Heart right ventricle (tissue), 16 donors: ENCODE measurements around the gene FBLN5. TPM values are rescaled to one million over a fixed set of nuclear protein-coding genes. Genes with fewer than 3 reads are reported as not detected.

ENCODE experiments used
- ATAC-seq, 8 donors: fragments of 200-7000 bp; cut with Tn5 transposase; one replicate each; pipeline ENCODE4 v1.9.1; 2020; ENCODE audit warnings: mild to moderate bottlenecking in 8 of 8, moderate library complexity in 8 of 8, moderate number of reproducible peaks in 1 of 8
- DNase-seq, 2 donors: peaks; one replicate each; pipeline ENCODE4 v3.0.0-alpha.2; 2020
- H3K27ac ChIP-seq, 10 donors: fragments of 200-600 bp; sonication (generic) in 2 of 10; one replicate each; pipeline versions ENCODE4 v1.5.0 to v1.8.0; 2020 to 2022; ENCODE audit warnings: mild to moderate bottlenecking in 3 of 10
- H3K27me3 ChIP-seq, 7 donors: fragments of 200-600 bp; one replicate each; pipeline ENCODE4 v1.8.0; 2021 to 2022; ENCODE audit warnings: mild to moderate bottlenecking in 2 of 7
- H3K36me3 ChIP-seq, 9 donors: fragments of 200-600 bp; sonication (generic) in 1 of 9; one replicate each; pipeline versions ENCODE4 v1.5.0 to v1.8.0; 2020 to 2022; ENCODE audit warnings: mild to moderate bottlenecking in 2 of 9
- H3K4me1 ChIP-seq, 9 donors: fragments of 200-600 bp; sonication (generic) in 1 of 9; one replicate each; pipeline versions ENCODE4 v1.5.0 to v1.8.0; 2020 to 2022; ENCODE audit warnings: mild to moderate bottlenecking in 4 of 9
- H3K4me3 ChIP-seq, 10 donors: fragments of 200-600 bp; sonication (generic) in 2 of 10; one replicate each; pipeline versions ENCODE4 v1.5.0 to v1.8.0; 2020 to 2022; ENCODE audit warnings: mild to moderate bottlenecking in 7 of 10, moderate library complexity in 2 of 10
- H3K9me3 ChIP-seq, 11 donors: fragments of 200-600 bp in 10 of 11; sonication (generic) in 2 of 11; one replicate each; pipeline versions ENCODE4 v1.5.0 to v1.8.0; 2013 to 2022; ENCODE audit warnings: mild to moderate bottlenecking in 2 of 11, control low read depth in 1 of 11, moderate library complexity in 1 of 11
- WGBS, 2 donors: extraction: QIAGEN DNeasy Blood & Tissue Kit; methylation state at CpG; one replicate each; pipeline ENCODE4 v1.1.7; 2013; ENCODE audit warnings: inconsistent platforms in 1 of 2; 5-methylcytosine and 5-hydroxymethylcytosine counted together
- intact Hi-C, 10 donors: fragments of 100-400 bp; cut with DNase I; formaldehyde crosslinking; loops; one replicate each; pipeline versions ENCODE4 v1.11.1 to v1.14.2; 2022
- polyA plus RNA-seq, 2 donors: library from polyadenylated mRNA; stranded (reverse); fragments of 200-250 nt; gene quantifications; one replicate each; pipeline ENCODE4 v1.2.3, GENCODE V29; 2013
- total RNA-seq, 10 donors: library from RNA; stranded (reverse); fragmentation: NEBNext Ultra II Directional in 3 of 10; extraction: Animal tissue kit (Norgen Biotek cat#: 25700) in 3 of 10; gene quantifications; one replicate each; pipeline versions ENCODE4 v1.2.1 to v1.2.4, GENCODE V29; 2021 to 2023
- TF ChIP-seq, protein P1 (sequence below), 9 donors: fragments of 200-600 bp; sonication (generic) in 2 of 9; IDR thresholded peaks; one replicate each; pipeline versions ENCODE4 v1.5.0 to v1.8.0; 2021 to 2022; ENCODE audit warnings: antibody characterized with exemption in 9 of 9, mild to moderate bottlenecking in 5 of 9, moderate library complexity in 1 of 9
- donor health status: Arrhythmogenic right ventricular cardiomyopathy.
- donor health status: ischemic (EF 13 %, LVEDD 7.1; RV severe dilation, severe dysfunction).
- donor health status: healthy with polysubstance abuse.
- donor health status: DM: no; HTN: yes; CAD: no.
- donor health status: DM: no; HTN: no; CAD: no.
- donor health status: ischemic (EF 25% LVEDD 6.9; RV normal size, moderate dysfunction).
- donor health status: ischemic (EF 25% LVEDD 5.7; RV mildly dilated, moderate dysfunction).
- donor health status: healthy.
- donor health status: DM: yes; HTN: yes; CAD: no.
- donor health status: Ischemic cardiomyopathy.
- donor health status: ischemic (EF 35%, LVEDD 5.7; RV mildly dilated, moderate dysfunction).
- donor health status: nonischemic (EF 11% LVEDD 7.7; RV severe dilation, severe dysfunction).
- donor health status: DM: yes; HTN: yes; CAD: no.
- donor health status: PGD.
- donor health status: ischemic (EF 29% LVEDD 5.4; RV normal size, mild dysfunction).
- donor health status: nonischemic (EF 23%, LVEDD 6.1; RV moderate dilation, normal function).

Gene FBLN5
- total and polyA plus RNA-seq, 12 donors: 25.3 to 91.5 (median 41.7) TPM

DNA sequence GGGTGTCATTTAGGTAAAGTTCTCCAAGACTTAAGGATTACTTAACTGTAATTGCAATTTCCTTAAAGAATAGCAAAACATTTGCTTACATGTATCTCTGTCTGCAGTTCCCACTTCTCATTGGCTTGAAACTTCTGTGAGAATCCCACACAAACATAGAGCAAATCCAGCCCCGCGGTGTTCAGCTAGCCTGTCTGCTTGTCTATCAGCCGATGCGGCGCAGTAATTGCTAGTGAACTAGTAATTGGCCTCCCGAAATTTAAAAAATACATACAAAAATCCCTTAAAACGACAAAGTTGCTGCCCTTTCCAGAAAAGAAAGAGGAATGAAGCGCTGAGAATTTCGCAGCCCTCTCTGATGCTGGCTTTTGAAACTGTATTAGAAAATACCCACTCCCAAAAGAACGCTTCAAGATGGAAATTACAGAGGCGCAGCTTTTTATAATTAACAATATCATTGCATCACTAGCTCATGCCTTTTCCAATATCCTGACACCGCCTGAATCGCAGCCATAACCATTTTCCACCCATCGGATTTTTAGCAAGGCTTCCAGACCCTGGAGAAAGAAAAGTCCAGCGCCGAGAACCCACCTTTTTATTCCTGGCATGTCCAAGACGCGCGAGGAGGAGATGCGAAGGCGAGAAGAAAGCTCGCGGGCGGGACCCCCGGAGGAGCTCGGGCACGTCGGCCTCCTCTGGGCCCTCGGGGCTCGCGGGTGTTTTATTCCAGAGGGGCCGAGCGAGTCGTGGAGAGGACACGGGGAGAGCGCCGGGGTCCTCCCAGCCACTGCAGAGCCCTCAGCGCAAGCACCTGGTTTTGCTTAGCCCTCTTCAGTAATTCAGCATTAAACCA, 646 bp downstream of the FBLN5 start:
- ATAC-seq (peak; percentile 32 to 62 (median 36)), DNase-seq (peak in 1 of 2 donors; percentile 31)
- H3K27me3 ChIP-seq: peaks cover 0 to 46% (median 8%) of the 10 kb centered on the region in 7 donors
- TF ChIP-seq, protein P1, sequence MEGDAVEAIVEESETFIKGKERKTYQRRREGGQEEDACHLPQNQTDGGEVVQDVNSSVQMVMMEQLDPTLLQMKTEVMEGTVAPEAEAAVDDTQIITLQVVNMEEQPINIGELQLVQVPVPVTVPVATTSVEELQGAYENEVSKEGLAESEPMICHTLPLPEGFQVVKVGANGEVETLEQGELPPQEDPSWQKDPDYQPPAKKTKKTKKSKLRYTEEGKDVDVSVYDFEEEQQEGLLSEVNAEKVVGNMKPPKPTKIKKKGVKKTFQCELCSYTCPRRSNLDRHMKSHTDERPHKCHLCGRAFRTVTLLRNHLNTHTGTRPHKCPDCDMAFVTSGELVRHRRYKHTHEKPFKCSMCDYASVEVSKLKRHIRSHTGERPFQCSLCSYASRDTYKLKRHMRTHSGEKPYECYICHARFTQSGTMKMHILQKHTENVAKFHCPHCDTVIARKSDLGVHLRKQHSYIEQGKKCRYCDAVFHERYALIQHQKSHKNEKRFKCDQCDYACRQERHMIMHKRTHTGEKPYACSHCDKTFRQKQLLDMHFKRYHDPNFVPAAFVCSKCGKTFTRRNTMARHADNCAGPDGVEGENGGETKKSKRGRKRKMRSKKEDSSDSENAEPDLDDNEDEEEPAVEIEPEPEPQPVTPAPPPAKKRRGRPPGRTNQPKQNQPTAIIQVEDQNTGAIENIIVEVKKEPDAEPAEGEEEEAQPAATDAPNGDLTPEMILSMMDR (IDR thresholded peaks at IDR 0.05): no peak
- intact Hi-C loops: no loop called here
- H3K36me3 ChIP-seq: peaks cover 0 to 1% (median 0%) of the 10 kb centered on the region in 9 donors
- WGBS, 2 donors: 15 to 18% methylated on average over 38 of the region's 38 CpGs
- no peaks in the 10 kb centered on the region for H3K9me3 ChIP-seq
- peaks cover 0 to 22% (median 12%) of the 10 kb centered on the region in 9 donors for H3K4me1 ChIP-seq
- peak overlapping the region; percentile 0 to 66 (median 56) for H3K4me3 ChIP-seq
- H3K27ac ChIP-seq: peak overlapping the region; percentile 50 to 81 (median 72)

DNA sequence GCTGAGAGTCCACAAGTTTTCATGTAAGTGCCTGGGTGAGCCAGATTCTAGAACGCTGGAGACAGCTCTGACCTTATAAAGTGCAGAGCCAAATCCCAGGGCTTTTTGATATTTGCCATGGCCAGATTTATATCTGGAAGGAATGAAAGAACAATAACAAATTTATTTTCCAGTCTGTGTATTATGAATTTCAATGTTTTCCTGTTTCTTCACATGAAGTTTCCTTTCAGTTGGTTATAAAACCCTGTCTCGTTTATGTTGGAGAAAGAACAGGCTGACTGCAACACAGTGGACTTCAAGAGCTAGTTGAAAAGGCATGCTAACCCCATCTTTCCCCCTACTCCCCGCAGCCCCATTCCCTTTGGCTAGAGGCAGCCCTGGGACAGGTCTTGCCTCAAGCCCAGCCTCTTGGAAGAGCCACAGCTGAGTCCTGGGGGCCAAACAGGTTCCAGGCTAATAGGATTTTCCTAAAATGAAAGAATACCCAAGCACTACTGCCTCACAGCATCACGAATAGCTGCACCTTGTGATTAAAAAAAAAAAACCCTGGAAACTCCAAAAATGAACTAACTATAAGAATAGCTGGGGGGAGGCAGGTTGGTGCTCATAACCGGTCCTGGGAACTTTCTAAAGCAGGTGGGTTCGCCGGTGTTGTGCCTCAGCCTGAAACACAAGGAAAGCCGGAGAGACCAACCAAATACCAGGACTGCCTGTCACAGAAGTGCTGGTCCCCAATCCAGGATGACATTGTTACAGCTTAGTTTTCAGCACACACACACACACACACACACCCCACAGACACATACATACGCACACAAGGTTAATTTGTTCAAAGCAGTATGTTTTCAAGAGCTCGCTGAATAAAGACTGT, 1.5 kb downstream of the FBLN5 start:
- peaks cover 0 to 46% (median 8%) of the 10 kb centered on the region in 7 donors for H3K27me3 ChIP-seq
- no peak for DNase-seq
- 57 to 59% methylated on average over 10 of the region's 10 CpGs for WGBS, 2 donors

DNA sequence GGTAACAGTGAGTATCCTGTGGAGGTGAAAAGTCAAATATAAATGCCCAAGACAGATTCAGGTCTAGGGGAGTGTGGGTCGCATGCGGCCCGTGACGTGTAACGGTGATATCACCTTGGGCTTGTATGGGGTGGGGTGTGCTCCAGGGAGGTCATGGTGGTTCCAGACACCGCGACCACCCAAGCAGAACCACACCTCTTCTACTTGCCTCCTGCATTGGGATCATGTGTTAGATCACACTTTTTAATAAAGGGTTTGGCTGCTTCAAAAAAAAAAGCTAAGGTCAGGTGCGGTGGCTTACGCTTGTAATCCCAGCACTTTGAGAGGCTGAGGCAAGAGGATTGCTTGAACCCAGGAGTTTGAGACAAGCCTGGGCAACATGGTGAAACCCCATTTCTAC, 4.5 kb downstream of the FBLN5 start:
- no peak for DNase-seq
- 94% methylated on average over 9 of the region's 9 CpGs for WGBS, 2 donors
- Histone ChIP-seq H3K9me3 (peaks cover 0 to 10% (median 0%) of the 10 kb centered on the region in 11 donors), H3K27me3 (peaks cover 0 to 40% (median 8%) of the 10 kb centered on the region in 7 donors), H3K27ac (no peak overlapping the region), H3K36me3 (peaks cover 0 to 26% (median 0%) of the 10 kb centered on the region in 9 donors), H3K4me1 (peaks cover 0 to 22% (median 12%) of the 10 kb centered on the region in 9 donors), H3K4me3 (peak overlapping the region in 1 of 10 donors; percentile 55)
- no peak for ATAC-seq
- intact Hi-C loops: no loop called here
- TF ChIP-seq, protein P1 (IDR thresholded peaks at IDR 0.05): no peak

More for the DNA sequence above, 1.5 kb downstream of the FBLN5 start:
- H3K36me3 ChIP-seq: peaks cover 0 to 5% (median 0%) of the 10 kb centered on the region in 9 donors
- peak in 2 of 8 donors; percentile 19 to 21 for ATAC-seq
- intact Hi-C loops: no loop called here
- peaks cover 0 to 22% (median 12%) of the 10 kb centered on the region in 9 donors for H3K4me1 ChIP-seq
- H3K27ac ChIP-seq: peak overlapping the region; percentile 14 to 81 (median 72)
- H3K4me3 ChIP-seq: peak overlapping the region in 9 of 10 donors; percentile 45 to 66 (median 58)
- H3K9me3 ChIP-seq: no peaks in the 10 kb centered on the region
- TF ChIP-seq, protein P1 (IDR thresholded peaks at IDR 0.05): no peak

DNA sequence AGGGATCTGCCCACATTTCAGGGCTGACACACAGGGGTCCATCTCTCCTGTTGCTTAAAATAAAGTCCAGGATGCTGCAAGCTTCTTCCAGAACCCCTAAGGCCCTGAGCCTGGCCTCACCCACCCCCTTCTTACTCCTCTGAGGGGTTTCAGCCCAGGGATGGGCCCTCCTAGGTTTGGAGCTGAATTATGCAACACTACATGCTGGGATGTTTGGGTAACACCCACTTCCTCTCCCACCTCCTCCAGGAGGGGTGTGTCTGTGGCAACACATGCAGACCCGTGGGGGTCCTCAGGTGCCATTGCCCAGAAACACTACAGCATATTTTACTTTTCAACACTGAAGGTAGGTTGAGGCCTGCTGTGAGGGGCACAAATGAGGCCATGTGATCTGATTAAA, 5.4 kb downstream of the FBLN5 start:
- DNase-seq (no peak), ATAC-seq (no peak)
- Histone ChIP-seq H3K36me3 (peaks cover 0 to 34% (median 0%) of the 10 kb centered on the region in 9 donors), H3K27me3 (peaks cover 0 to 35% (median 8%) of the 10 kb centered on the region in 7 donors), H3K4me3 (no peak overlapping the region), H3K4me1 (peaks cover 0 to 19% (median 9%) of the 10 kb centered on the region in 9 donors), H3K9me3 (peaks cover 0 to 10% (median 0%) of the 10 kb centered on the region in 11 donors), H3K27ac (no peak overlapping the region)
- TF ChIP-seq, protein P1 (IDR thresholded peaks at IDR 0.05): no peak
- 48 to 62% methylated on average over 1 of the region's 1 CpG for WGBS, 2 donors
- intact Hi-C loops: no loop called here
